Brain microvascular endothelial cell (primary cell): Measurements from ENCODE around the gene SNAPC4.
"Not testable (repeated sequence)": the region's sequence is repeated elsewhere in the genome, so short reads cannot be mapped to it uniquely, and the experiment has no call there.

ENCODE experiments used
- DNase-seq: peaks from one replicate; pipeline ENCODE4 v3.0.0-alpha.2; 2020
- H3K27ac ChIP-seq: fragments of 250-450 bp; sonication (Bioruptor Pico); 2 replicates; pipeline ENCODE4 v1.5.1; 2020; ENCODE audit warnings: mild to moderate bottlenecking, moderate library complexity
- H3K27me3 ChIP-seq: fragments of 250-450 bp; sonication (Bioruptor Pico); replicated peaks from 2 replicates; pipeline ENCODE4 v1.5.1; 2020; ENCODE audit warnings: mild to moderate bottlenecking
- H3K36me3 ChIP-seq: fragments of 250-450 bp; sonication (Bioruptor Pico); replicated peaks from 2 replicates; pipeline ENCODE4 v1.5.1; 2020; ENCODE audit warnings: mild to moderate bottlenecking
- H3K4me3 ChIP-seq: 2 replicates; pipeline ENCODE4 v1.5.1; 2011; ENCODE audit warnings: low read depth, mild to moderate bottlenecking, control low read depth, low read length, moderate library complexity
- in situ Hi-C: cut with HindIII; loops from 2 replicates; pipeline ENCODE4 v1.10.0; 2017; ENCODE audit warnings: low sequenced_read_pairs, low pct_ligation_motif_present
- TF ChIP-seq, protein P1 (sequence below): IDR thresholded peaks from 2 replicates; pipeline ENCODE4 v1.5.1; 2011; ENCODE audit warnings: low read depth, mild to moderate bottlenecking, moderate library complexity, low read length, control low read depth, inconsistent platforms; ENCODE audit errors: missing control alignments

The SNAPC4 gene

DNA sequence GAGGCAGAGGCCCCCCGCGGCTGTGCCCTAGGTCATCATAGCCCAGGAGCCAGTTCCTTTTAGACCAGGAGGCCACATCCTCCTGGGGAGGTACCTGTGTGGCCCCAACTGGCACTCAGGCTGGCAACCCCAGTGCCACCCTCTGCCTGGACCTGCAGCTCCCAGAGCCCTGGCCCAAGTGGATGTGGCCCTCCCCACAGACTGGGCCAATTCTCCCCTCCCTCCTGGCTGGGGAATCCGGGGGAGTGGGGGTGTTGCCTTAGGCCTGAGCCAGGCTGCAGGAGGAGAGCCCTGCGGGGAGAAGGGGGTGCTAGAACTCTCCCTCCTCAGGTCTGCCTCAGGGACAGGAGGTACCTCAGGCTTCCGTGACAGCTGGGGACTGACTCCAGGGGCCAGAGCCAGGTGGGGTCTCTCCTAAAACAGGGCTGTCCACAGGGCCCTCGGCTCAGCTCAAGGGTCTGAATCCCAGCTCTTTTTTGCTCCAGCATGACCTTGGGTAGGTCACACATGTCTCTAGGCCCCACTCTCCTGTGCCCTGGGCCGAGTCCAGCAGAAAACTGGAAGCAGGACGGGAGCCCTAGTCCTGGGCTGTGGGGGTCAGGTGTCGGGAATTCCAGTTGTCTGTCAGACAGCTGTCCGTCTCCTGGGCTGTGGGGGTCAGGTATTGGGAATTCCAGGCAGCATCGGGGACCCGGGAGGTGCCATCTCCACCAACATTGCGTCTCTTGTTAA lies 46.0 kb downstream of the SNAPC4 start:
- TF ChIP-seq, protein P1, sequence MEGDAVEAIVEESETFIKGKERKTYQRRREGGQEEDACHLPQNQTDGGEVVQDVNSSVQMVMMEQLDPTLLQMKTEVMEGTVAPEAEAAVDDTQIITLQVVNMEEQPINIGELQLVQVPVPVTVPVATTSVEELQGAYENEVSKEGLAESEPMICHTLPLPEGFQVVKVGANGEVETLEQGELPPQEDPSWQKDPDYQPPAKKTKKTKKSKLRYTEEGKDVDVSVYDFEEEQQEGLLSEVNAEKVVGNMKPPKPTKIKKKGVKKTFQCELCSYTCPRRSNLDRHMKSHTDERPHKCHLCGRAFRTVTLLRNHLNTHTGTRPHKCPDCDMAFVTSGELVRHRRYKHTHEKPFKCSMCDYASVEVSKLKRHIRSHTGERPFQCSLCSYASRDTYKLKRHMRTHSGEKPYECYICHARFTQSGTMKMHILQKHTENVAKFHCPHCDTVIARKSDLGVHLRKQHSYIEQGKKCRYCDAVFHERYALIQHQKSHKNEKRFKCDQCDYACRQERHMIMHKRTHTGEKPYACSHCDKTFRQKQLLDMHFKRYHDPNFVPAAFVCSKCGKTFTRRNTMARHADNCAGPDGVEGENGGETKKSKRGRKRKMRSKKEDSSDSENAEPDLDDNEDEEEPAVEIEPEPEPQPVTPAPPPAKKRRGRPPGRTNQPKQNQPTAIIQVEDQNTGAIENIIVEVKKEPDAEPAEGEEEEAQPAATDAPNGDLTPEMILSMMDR = no peak
- Histone ChIP-seq H3K27ac (no peak overlapping the region), H3K36me3 (peaks cover 12% of the 10 kb centered on the region), H3K4me3 (no peak overlapping the region), H3K27me3 (no peaks in the 10 kb centered on the region)
- in situ Hi-C loops = no loop called here
- DNase-seq = no peak

DNA sequence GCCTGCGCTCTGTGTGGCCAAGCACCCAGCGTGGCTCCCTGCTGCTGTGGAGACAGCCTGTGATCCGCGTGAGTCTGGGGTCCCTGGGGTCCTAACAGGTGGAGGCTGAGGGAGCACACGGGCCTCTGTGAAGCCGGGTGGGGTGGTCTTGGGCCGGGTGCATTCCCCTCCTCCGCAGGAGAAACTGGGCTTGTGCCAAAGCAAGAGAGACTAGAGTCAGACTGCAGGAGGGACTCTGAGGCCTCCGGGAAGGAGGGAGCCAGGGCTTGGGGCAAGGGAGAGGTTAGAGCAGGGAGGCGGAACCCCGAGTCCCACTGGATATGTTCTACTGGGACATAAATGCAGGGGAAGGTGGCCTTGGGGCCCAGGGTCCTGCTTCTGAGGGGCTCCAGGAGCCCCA lies 46.9 kb downstream of the SNAPC4 start:
- in situ Hi-C loops = no loop called here
- Histone ChIP-seq H3K27me3 (no peaks in the 10 kb centered on the region), H3K36me3 (peaks cover 9% of the 10 kb centered on the region), H3K27ac (no peak overlapping the region), H3K4me3 (no peak overlapping the region)
- TF ChIP-seq, protein P1 = no peak
- DNase-seq = no peak

DNA sequence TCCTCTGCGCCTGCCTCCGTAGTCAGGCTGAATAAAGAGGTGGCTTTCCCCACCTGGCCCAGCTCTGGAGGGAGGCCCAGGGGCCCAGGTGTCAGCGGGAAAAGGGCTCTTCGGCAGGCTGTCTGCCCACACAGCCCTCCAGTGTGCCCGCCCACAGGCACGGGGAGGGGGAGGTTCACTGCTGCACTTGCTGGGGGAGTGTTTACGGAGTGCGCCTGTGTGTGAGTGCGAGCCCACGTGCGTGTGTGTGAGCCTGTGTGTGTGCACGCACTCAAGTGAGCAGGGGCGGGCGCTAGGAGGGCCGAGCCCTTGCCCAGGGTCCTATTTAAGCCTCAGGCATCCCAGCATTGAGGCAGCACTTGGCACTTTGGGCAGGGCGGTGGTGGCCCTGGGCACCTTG lies 47.3 kb downstream of the SNAPC4 start:
- no peak overlapping the region for H3K4me3 ChIP-seq
- DNase-seq = no peak
- in situ Hi-C loops = no loop called here
- H3K36me3 ChIP-seq = peaks cover 6% of the 10 kb centered on the region
- TF ChIP-seq, protein P1 = no peak
- H3K27ac ChIP-seq = no peak overlapping the region
- no peaks in the 10 kb centered on the region for H3K27me3 ChIP-seq

DNA sequence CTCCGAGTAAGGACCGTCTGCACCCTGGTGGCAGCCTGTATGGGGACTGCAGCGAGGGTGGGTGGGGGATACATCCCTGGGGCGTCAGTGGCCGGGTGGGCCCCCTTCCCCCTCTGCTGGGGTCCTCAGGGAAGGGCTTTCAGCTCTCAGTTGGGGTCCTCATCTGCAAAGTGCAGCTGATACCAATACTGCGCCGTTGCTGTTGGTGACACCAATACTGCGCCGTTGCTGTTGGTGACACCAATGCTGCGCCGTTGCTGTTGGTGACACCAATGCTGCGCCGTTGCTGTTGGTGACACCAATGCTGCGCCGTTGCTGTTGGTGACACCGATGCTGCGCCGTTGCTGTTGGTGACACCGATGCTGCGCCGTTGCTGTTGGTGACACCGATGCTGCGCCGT lies 48.1 kb downstream of the SNAPC4 start:
- H3K27ac ChIP-seq, H3K27me3 ChIP-seq, DNase-seq, H3K36me3 ChIP-seq, H3K4me3 ChIP-seq, in situ Hi-C loops: not testable (repeated sequence)

DNA sequence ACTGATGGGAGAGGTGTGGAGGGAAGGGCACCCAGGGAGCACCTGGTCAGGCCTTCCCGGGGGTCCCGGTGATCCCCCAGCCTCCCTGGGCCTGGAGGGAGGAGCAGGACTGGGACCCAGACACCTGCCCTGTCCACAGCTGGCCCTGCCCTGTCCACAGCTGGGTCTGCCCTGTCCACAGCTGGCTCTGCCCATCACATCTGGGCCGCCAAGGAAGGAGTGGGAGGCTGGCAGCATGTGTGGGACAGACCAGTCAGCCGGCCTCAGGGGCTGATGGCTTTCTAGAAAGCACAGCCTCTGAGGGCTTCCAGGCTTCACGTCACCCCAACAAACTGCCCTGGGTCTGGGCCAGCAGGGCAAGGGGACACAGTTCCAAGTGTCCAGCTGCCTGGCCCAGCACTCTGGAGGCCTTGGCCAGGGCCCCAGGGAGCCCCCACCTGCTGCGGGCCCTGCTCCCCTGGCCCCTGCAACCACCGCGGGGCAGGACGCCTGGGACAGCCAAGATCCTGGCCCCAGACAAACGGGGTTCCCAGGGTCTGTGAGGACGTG lies 48.6 kb downstream of the SNAPC4 start:
- in situ Hi-C loops = no loop called here
- TF ChIP-seq, protein P1 = no peak
- H3K27me3 ChIP-seq = no peaks in the 10 kb centered on the region
- H3K36me3 ChIP-seq = peaks cover 2% of the 10 kb centered on the region
- no peak overlapping the region for H3K27ac ChIP-seq
- H3K4me3 ChIP-seq = no peak overlapping the region
- no peak for DNase-seq
